GM11168 (cell line): ENCODE data around the gene CNTNAP5.

ENCODE experiments used
- in situ Hi-C: fragments of 300-500 bp; cut with MboI; formaldehyde crosslinking; loops from one replicate; pipeline ENCODE4 v1.12.0; 2022; ENCODE audit warnings: low sequenced_read_pairs; ENCODE audit not compliant: unreplicated experiment

CNTNAP5 gene

GRCh38 chr2:124145982-124146381 is 120.9 kb downstream of the CNTNAP5 start:
- in situ Hi-C loops: no loop called here

GRCh38 chr2:124147552-124147951 is 122.5 kb downstream of the CNTNAP5 start:
- in situ Hi-C loops: no loop called here

GRCh38 chr2:124149571-124149970 is 124.5 kb downstream of the CNTNAP5 start:
- in situ Hi-C loops: no loop called here

GRCh38 chr2:124151691-124152090 is 126.6 kb downstream of the CNTNAP5 start:
- in situ Hi-C loops: no loop called here

- in situ Hi-C loops: no loop called here
These were observed 128.6 kb downstream of the CNTNAP5 start for GRCh38 chr2:124153713-124154112.

GRCh38 chr2:124159166-124159565 is 134.1 kb downstream of the CNTNAP5 start:
- in situ Hi-C loops: no loop called here

- in situ Hi-C loops: no loop called here
These were observed 136.5 kb downstream of the CNTNAP5 start for GRCh38 chr2:124161542-124161941.

GRCh38 chr2:124162256-124162655 is 137.2 kb downstream of the CNTNAP5 start:
- in situ Hi-C loops: no loop called here

- in situ Hi-C loops: no loop called here
These were observed 138.8 kb downstream of the CNTNAP5 start for GRCh38 chr2:124163840-124164239.

GRCh38 chr2:124165698-124166097 is 140.6 kb downstream of the CNTNAP5 start:
- in situ Hi-C loops: no loop called here

GRCh38 chr2:124171472-124172063 is 146.5 kb downstream of the CNTNAP5 start:
- in situ Hi-C loops: no loop called here

GRCh38 chr2:124178719-124179118 is 153.6 kb downstream of the CNTNAP5 start:
- in situ Hi-C loops: no loop called here

GRCh38 chr2:124180635-124181034 is 155.5 kb downstream of the CNTNAP5 start:
- in situ Hi-C loops: no loop called here

- in situ Hi-C loops: no loop called here
These were observed 161.7 kb downstream of the CNTNAP5 start for GRCh38 chr2:124186801-124187200.

GRCh38 chr2:124187948-124188347 is 162.9 kb downstream of the CNTNAP5 start:
- in situ Hi-C loops: no loop called here

- in situ Hi-C loops: no loop called here
These were observed 168.6 kb downstream of the CNTNAP5 start for GRCh38 chr2:124193706-124194105.

- in situ Hi-C loops: no loop called here
These were observed 176.6 kb downstream of the CNTNAP5 start for GRCh38 chr2:124201713-124202112.

- in situ Hi-C loops: no loop called here
These were observed 184.4 kb downstream of the CNTNAP5 start for GRCh38 chr2:124209441-124209840.

- in situ Hi-C loops: no loop called here
These were observed 186.4 kb downstream of the CNTNAP5 start for GRCh38 chr2:124211461-124211860.

- in situ Hi-C loops: no loop called here
These were observed 189.0 kb downstream of the CNTNAP5 start for GRCh38 chr2:124213977-124214587.

GRCh38 chr2:124246170-124246569 is 221.1 kb downstream of the CNTNAP5 start:
- in situ Hi-C loops: no loop called here

GRCh38 chr2:124248386-124248785 is 223.3 kb downstream of the CNTNAP5 start:
- in situ Hi-C loops: no loop called here
